H9 (cell line): Measurements from ENCODE around the gene SLC22A6. TPM values are rescaled to one million over a fixed set of nuclear protein-coding genes. Genes with fewer than 3 reads are reported as not detected.

Source experiments
- DNase-seq: peaks from one replicate; pipeline ENCODE4 v3.0.0-alpha.2; 2017
- H2AFZ ChIP-seq: one replicate; pipeline ENCODE4 v1.6.1; 2013; ENCODE audit warnings: mild to moderate bottlenecking, low read length, control low read depth, moderate library complexity
- H2AK5ac ChIP-seq: 2 replicates; pipeline ENCODE4 v1.6.1; 2013; ENCODE audit warnings: low read length, control low read depth, mixed read lengths; ENCODE audit not compliant: insufficient read length
- H2BK120ac ChIP-seq: one replicate; pipeline ENCODE4 v1.6.1; 2013; ENCODE audit warnings: low read depth, mild to moderate bottlenecking, low read length, control low read depth, inconsistent platforms; ENCODE audit not compliant: poor library complexity, severe bottlenecking
- H2BK12ac ChIP-seq: 2 replicates; pipeline ENCODE4 v1.6.1; 2013; ENCODE audit warnings: low read length, control low read depth, mixed read lengths, low read depth; ENCODE audit not compliant: insufficient read length
- H2BK15ac ChIP-seq: 2 replicates; pipeline ENCODE4 v1.6.1; 2013; ENCODE audit warnings: low read depth, low read length, control low read depth
- H2BK20ac ChIP-seq: one replicate; pipeline ENCODE4 v1.6.1; 2013; ENCODE audit warnings: low read depth, mild to moderate bottlenecking, low read length, control low read depth, inconsistent platforms; ENCODE audit not compliant: poor library complexity, severe bottlenecking
- H2BK5ac ChIP-seq: 2 replicates; pipeline ENCODE4 v1.6.1; 2013; ENCODE audit warnings: low read length, control low read depth, mixed read lengths; ENCODE audit not compliant: insufficient read length
- H3K14ac ChIP-seq: 2 replicates; pipeline ENCODE4 v1.6.1; 2013; ENCODE audit warnings: low read length, control low read depth; ENCODE audit not compliant: insufficient read depth
- H3K18ac ChIP-seq: 2 replicates; pipeline ENCODE4 v1.6.1; 2013; ENCODE audit warnings: low read depth, mild to moderate bottlenecking, mixed read lengths, low read length, control low read depth; ENCODE audit not compliant: insufficient read length
- H3K23ac ChIP-seq: 2 replicates; pipeline ENCODE4 v1.6.1; 2013; ENCODE audit warnings: low read length, control low read depth, mixed read lengths, low read depth; ENCODE audit not compliant: insufficient read length
- H3K23me2 ChIP-seq: 2 replicates; pipeline ENCODE4 v1.6.1; 2013; ENCODE audit warnings: low read depth, mild to moderate bottlenecking, mixed read lengths, low read length, control low read depth; ENCODE audit not compliant: insufficient read length, poor library complexity, severe bottlenecking
- H3K27ac ChIP-seq: 2 replicates; pipeline ENCODE4 v1.5.1; 2013; ENCODE audit warnings: low read length, control low read depth, mixed read lengths, low read depth; ENCODE audit not compliant: insufficient read length
- H3K27me3 ChIP-seq: 2 replicates; pipeline ENCODE4 v1.6.1; 2013; ENCODE audit warnings: low read length, control low read depth, inconsistent platforms; ENCODE audit not compliant: insufficient read depth
- H3K4ac ChIP-seq: 2 replicates; pipeline ENCODE4 v1.6.1; 2013; ENCODE audit warnings: low read depth, mild to moderate bottlenecking, control low read depth, inconsistent platforms, low read length, moderate library complexity
- H3K4me1 ChIP-seq: 2 replicates; pipeline ENCODE4 v1.6.1; 2013; ENCODE audit warnings: low read length, control low read depth, inconsistent platforms; ENCODE audit not compliant: insufficient read depth
- H3K4me2 ChIP-seq: 2 replicates; pipeline ENCODE4 v1.6.1; 2013; ENCODE audit warnings: low read length, control low read depth, mixed read lengths; ENCODE audit not compliant: insufficient read length, insufficient read depth
- H3K56ac ChIP-seq: 2 replicates; pipeline ENCODE4 v1.6.1; 2013; ENCODE audit warnings: low read depth, mild to moderate bottlenecking, mixed read lengths, low read length, control low read depth; ENCODE audit not compliant: insufficient read length
- H3K79me1 ChIP-seq: 2 replicates; pipeline ENCODE4 v1.6.1; 2013; ENCODE audit warnings: low read depth, mild to moderate bottlenecking, moderate library complexity, low read length, control low read depth, inconsistent platforms; ENCODE audit not compliant: insufficient read depth, poor library complexity, severe bottlenecking
- H3K79me2 ChIP-seq: 2 replicates; pipeline ENCODE4 v1.6.1; 2013; ENCODE audit warnings: low read length, control low read depth, inconsistent platforms; ENCODE audit not compliant: insufficient read depth
- H3K9ac ChIP-seq: 2 replicates; pipeline ENCODE4 v1.6.1; 2013; ENCODE audit warnings: low read length, control low read depth, mixed read lengths; ENCODE audit not compliant: insufficient read length; ENCODE audit errors: extremely low read depth
- H3K9me3 ChIP-seq: one replicate; pipeline ENCODE4 v1.6.1; 2013; ENCODE audit warnings: low read depth, low read length, inconsistent platforms; ENCODE audit not compliant: control insufficient read depth
- H3T11ph ChIP-seq: one replicate; pipeline ENCODE4 v1.6.1; 2013; ENCODE audit warnings: mild to moderate bottlenecking, low read length, control low read depth, inconsistent platforms
- H4K20me1 ChIP-seq: one replicate; pipeline ENCODE4 v1.6.1; 2013; ENCODE audit not compliant: control insufficient read depth, insufficient read length, insufficient read depth
- H4K5ac ChIP-seq: 2 replicates; pipeline ENCODE4 v1.6.1; 2013; ENCODE audit warnings: low read depth, mild to moderate bottlenecking, mixed read lengths, low read length, control low read depth; ENCODE audit not compliant: insufficient read length
- H4K8ac ChIP-seq: replicated peaks from 2 replicates; pipeline ENCODE4 v1.6.1; 2013; ENCODE audit warnings: low read length, control low read depth, mixed read lengths, low read depth; ENCODE audit not compliant: insufficient read length
- H4K91ac ChIP-seq: 2 replicates; pipeline ENCODE4 v1.6.1; 2013; ENCODE audit warnings: low read depth, mild to moderate bottlenecking, moderate library complexity, mixed read lengths, low read length, control low read depth; ENCODE audit not compliant: insufficient read length
- H3K27ac Mint-ChIP-seq, 3 experiments: 2 replicates in 2 of 3; 3 replicates in 1 of 3; pipeline ENCODE4 v1.8.0; 2020 to 2021; ENCODE audit warnings: mixed read lengths in 3 of 3, mild to moderate bottlenecking in 1 of 3, moderate library complexity in 1 of 3
- H3K27me3 Mint-ChIP-seq: 2 replicates; pipeline ENCODE4 v1.8.0; 2021; ENCODE audit warnings: low read depth, mild to moderate bottlenecking, moderate library complexity, mixed read lengths
- H3K36me3 Mint-ChIP-seq, 3 experiments: 2 replicates in 2 of 3; 3 replicates in 1 of 3; pipeline ENCODE4 v1.8.0; 2020 to 2021; ENCODE audit warnings: low read depth in 3 of 3, mixed read lengths in 3 of 3; ENCODE audit not compliant: insufficient read depth in 1 of 3
- H3K4me1 Mint-ChIP-seq, 2 experiments: 2 replicates each; pipeline ENCODE4 v1.8.0; 2020; ENCODE audit warnings: mixed read lengths in 2 of 2
- H3K4me3 Mint-ChIP-seq, 2 experiments: 2 replicates in 1 of 2; 3 replicates in 1 of 2; pipeline ENCODE4 v1.8.0; 2020 to 2021; ENCODE audit warnings: mild to moderate bottlenecking in 2 of 2, mixed read lengths in 2 of 2, moderate library complexity in 1 of 2
- H3K9me3 Mint-ChIP-seq, 2 experiments: 2 replicates in 1 of 2; 3 replicates in 1 of 2; pipeline ENCODE4 v1.8.0; 2020; ENCODE audit warnings: mild to moderate bottlenecking in 2 of 2, mixed read lengths in 2 of 2, moderate library complexity in 1 of 2
- CTCF ChIP-seq: fragments of 200-600 bp; sonication (generic); conservative IDR thresholded peaks from 3 replicates; pipeline ENCODE4 v1.8.0; 2021; ENCODE audit warnings: antibody characterized with exemption, mild to moderate bottlenecking
- WGBS: extraction: QIAGEN DNeasy Blood & Tissue Kit; methylation state at CpG from one replicate; pipeline ENCODE4 v1.1.7; 2013; ENCODE audit warnings: missing lambda C conversion rate, low lambda C conversion rate, mixed read lengths; ENCODE audit not compliant: insufficient read length; ENCODE audit errors: extremely low coverage; 5-methylcytosine and 5-hydroxymethylcytosine counted together
- total RNA-seq: library from RNA; stranded (reverse); gene quantifications from 2 replicates; pipeline ENCODE4 v1.2.1, GENCODE V29; 2021

SLC22A6 gene
- total RNA-seq, 1 experiment from 2014 or later = not detected

- no peak overlapping the region for H3K23ac ChIP-seq
- no peaks in the 10 kb centered on the region for H3K79me2 ChIP-seq
- Mint-ChIP-seq H3K9me3 (no peaks in the 10 kb centered on the region; a peak in 1 of 5 replicates), H3K36me3 (no peaks in the 10 kb centered on the region), H3K4me3 (no peak overlapping the region), H3K27me3 (peaks cover 10% of the 10 kb centered on the region), H3K27ac (no peak overlapping the region), H3K4me1 (peaks cover 0 to 2% of the 10 kb centered on the region in 2 experiments; a peak in 1 of 4 replicates)
- no peaks in the 10 kb centered on the region for H3K4me1 ChIP-seq
- H3K4ac ChIP-seq = no peak overlapping the region
- H3T11ph ChIP-seq = no peak overlapping the region
- no peak overlapping the region for H4K8ac ChIP-seq
- no peak overlapping the region for H2BK12ac ChIP-seq
- H3K23me2 ChIP-seq = no peaks in the 10 kb centered on the region
- no peak overlapping the region for H3K18ac ChIP-seq
- no peak overlapping the region for H3K27ac ChIP-seq
- no CpG with 5 or more reads among the region's 1 CpG for WGBS
- no peak overlapping the region for H3K14ac ChIP-seq
- H3K9ac ChIP-seq = no peak overlapping the region
- DNase-seq = no peak
- H4K20me1 ChIP-seq = no peaks in the 10 kb centered on the region
- H3K4me2 ChIP-seq = no peak overlapping the region
- H3K9me3 ChIP-seq = no peaks in the 10 kb centered on the region
- no peak overlapping the region for H2BK15ac ChIP-seq
- no peak overlapping the region for H2BK5ac ChIP-seq
- no peak overlapping the region for H4K91ac ChIP-seq
- H4K5ac ChIP-seq = no peak overlapping the region
- H2AK5ac ChIP-seq = no peak overlapping the region
- H3K79me1 ChIP-seq = no peaks in the 10 kb centered on the region
- no peak for TF ChIP-seq CTCF
- no peak overlapping the region for H3K56ac ChIP-seq
- no peaks in the 10 kb centered on the region for H3K27me3 ChIP-seq
- no peak overlapping the region for H2BK20ac ChIP-seq
- H2BK120ac ChIP-seq = no peak overlapping the region
- H2AFZ ChIP-seq = no peak overlapping the region
Measured at GRCh38 chr11:62980133-62980760, 4.5 kb downstream of the SLC22A6 start.
